Measurements from ENCODE around the gene ZNF785. TPM values are rescaled to one million over a fixed set of nuclear protein-coding genes. Genes with fewer than 3 reads are reported as not detected.

Gene ZNF785
- polyA plus RNA-seq, 1 donor (not counting 4 experiments of a cell fraction or from before 2014, with no cell fraction given): 3.4 TPM

- Histone ChIP-seq H3K4me1 (ENCODE audit: control insufficient read depth, extremely low read depth, insufficient read depth, low read length) (peaks cover 20% of the 10 kb centered on the region), H4K20me1 (ENCODE audit: control insufficient read depth, extremely low read depth, insufficient read depth, low read length) (no peaks in the 10 kb centered on the region), H3K36me3 (ENCODE audit: control insufficient read depth in 2 of 2, extremely low read depth in 1 of 2, insufficient read depth in 2 of 2, low read length in 2 of 2) (no peaks in the 10 kb centered on the region), H3K4me3 (ENCODE audit: control insufficient read depth in 2 of 3, extremely low read depth in 1 of 3, insufficient read depth in 2 of 3, low read depth in 1 of 3, low read length in 3 of 3) (no peak overlapping the region), H2AFZ (ENCODE audit: control insufficient read depth, low read length) (no peak overlapping the region), H3K79me2 (ENCODE audit: control insufficient read depth, insufficient read depth, low read length) (peaks cover 11% of the 10 kb centered on the region), H3K27me3 (ENCODE audit: control insufficient read depth, extremely low read depth, insufficient read depth, low read length) (no peaks in the 10 kb centered on the region), H3K9me3 (ENCODE audit: control insufficient read depth, low read depth, low read length) (no peaks in the 10 kb centered on the region), H3K9me1 (ENCODE audit: control insufficient read depth, extremely low read depth, insufficient read depth, low read length) (no peaks in the 10 kb centered on the region), H3K4me2 (ENCODE audit: control insufficient read depth, extremely low read depth, insufficient read depth, low read depth, low read length) (peak overlapping the region; percentile 97), H3K27ac (ENCODE audit: control insufficient read depth, insufficient read depth, low read length) (no peak overlapping the region), H3K9ac (ENCODE audit: control insufficient read depth, extremely low read depth, insufficient read depth, low read length) (no peak overlapping the region)
- no peak for TF ChIP-seq EZH2 (IDR thresholded peaks at IDR 0.05; ENCODE audit: low read length)
- no peak for TF ChIP-seq CTCF (optimal IDR thresholded peaks at IDR 0.05 in 1 of 3, IDR thresholded peaks at IDR 0.05 in 1 of 3, conservative IDR thresholded peaks at IDR 0.05 in 1 of 3; ENCODE audit: extremely low read depth in 1 of 3, insufficient read depth in 2 of 3, low read length in 3 of 3)
- no peak for DNase-seq (ENCODE audit: low read depth, low spot score)
- FAIRE-seq: no peak
- dilution Hi-C loops (cut with MboI; ENCODE audit: extremely low pct_ligation_motif_present, low sequenced_read_pairs): no loop called here
Observed at GRCh38 chr16:30533146-30533522, 52.4 kb downstream of the ZNF785 start.

- TF ChIP-seq CTCF (optimal IDR thresholded peaks at IDR 0.05 in 1 of 3, IDR thresholded peaks at IDR 0.05 in 1 of 3, conservative IDR thresholded peaks at IDR 0.05 in 1 of 3; ENCODE audit: extremely low read depth in 1 of 3, insufficient read depth in 2 of 3, low read length in 3 of 3) (no peak), EZH2 (IDR thresholded peaks at IDR 0.05; ENCODE audit: low read length) (no peak)
- dilution Hi-C loops (cut with MboI; ENCODE audit: extremely low pct_ligation_motif_present, low sequenced_read_pairs): no loop called here
- H3K79me2 ChIP-seq (ENCODE audit: control insufficient read depth, insufficient read depth, low read length): peaks cover 11% of the 10 kb centered on the region
- DNase-seq (ENCODE audit: low read depth, low spot score) (no peak), FAIRE-seq (no peak)
- no peaks in the 10 kb centered on the region for H3K27me3 ChIP-seq (ENCODE audit: control insufficient read depth, extremely low read depth, insufficient read depth, low read length)
- no peak overlapping the region for H3K4me3 ChIP-seq (ENCODE audit: control insufficient read depth in 2 of 3, extremely low read depth in 1 of 3, insufficient read depth in 2 of 3, low read depth in 1 of 3, low read length in 3 of 3)
- no peak overlapping the region for H2AFZ ChIP-seq (ENCODE audit: control insufficient read depth, low read length)
- no peaks in the 10 kb centered on the region for H3K9me3 ChIP-seq (ENCODE audit: control insufficient read depth, low read depth, low read length)
- peaks cover 26% of the 10 kb centered on the region for H3K4me1 ChIP-seq (ENCODE audit: control insufficient read depth, extremely low read depth, insufficient read depth, low read length)
- H3K9me1 ChIP-seq (ENCODE audit: control insufficient read depth, extremely low read depth, insufficient read depth, low read length): no peaks in the 10 kb centered on the region
- H3K27ac ChIP-seq (ENCODE audit: control insufficient read depth, insufficient read depth, low read length): no peak overlapping the region
- H3K36me3 ChIP-seq (ENCODE audit: control insufficient read depth in 2 of 2, extremely low read depth in 1 of 2, insufficient read depth in 2 of 2, low read length in 2 of 2): no peaks in the 10 kb centered on the region
- no peak overlapping the region for H3K4me2 ChIP-seq (ENCODE audit: control insufficient read depth, extremely low read depth, insufficient read depth, low read depth, low read length)
- H3K9ac ChIP-seq (ENCODE audit: control insufficient read depth, extremely low read depth, insufficient read depth, low read length): no peak overlapping the region
- H4K20me1 ChIP-seq (ENCODE audit: control insufficient read depth, extremely low read depth, insufficient read depth, low read length): no peaks in the 10 kb centered on the region
Observed at GRCh38 chr16:30532285-30533145, 53.0 kb downstream of the ZNF785 start.

Small RNAs within 50 kb of the gene (small RNA-seq; reads per million reads assigned to genes)
- gene AC093249.1 (ENCODE audit: insufficient read length in 3 of 3, low read depth in 3 of 3, low replicate concordance in 1 of 3) (0 reads per million in 3 experiments), gene AC093249.4 (ENCODE audit: insufficient read length in 3 of 3, low read depth in 3 of 3, low replicate concordance in 1 of 3) (0 reads per million in 3 experiments)

Other genes with a start within 250 kb of the ZNF785 start
- 41.2 to 49.5 TPM (median 44.4 TPM) in 3 replicates for gene CD2BP2, start 230.4 kb downstream of the ZNF785 start, polyA plus RNA-seq
- 8.6 to 20.0 TPM (median 8.9 TPM) in 3 replicates for gene TBC1D10B, start 215.2 kb downstream of the ZNF785 start, polyA plus RNA-seq
- gene MYL11, start 210.9 kb downstream of the ZNF785 start, polyA plus RNA-seq: 0.82 TPM in 1 of 3 replicates, not detected in the others
- 0.04 TPM in 1 of 3 replicates, not detected in the others for gene SEPTIN1, start 203.1 kb downstream of the ZNF785 start, polyA plus RNA-seq
- 3.7 to 4.3 TPM (median 3.7 TPM) in 3 replicates for gene ZNF48, start 190.3 kb downstream of the ZNF785 start, polyA plus RNA-seq
- 2.8 to 4.1 TPM (median 4.0 TPM) in 3 replicates for gene ZNF771, start 178.1 kb downstream of the ZNF785 start, polyA plus RNA-seq
- gene DCTPP1, start 155.7 kb downstream of the ZNF785 start, polyA plus RNA-seq: 68.5 to 95.8 TPM (median 88.5 TPM) in 3 replicates
- 33.2 to 38.1 TPM (median 36.5 TPM) in 3 replicates for gene SEPHS2, start 139.8 kb downstream of the ZNF785 start, polyA plus RNA-seq
- gene ITGAL, start 113.0 kb downstream of the ZNF785 start, polyA plus RNA-seq: not detected in 3 replicates
- 10.9 to 16.6 TPM (median 13.7 TPM) in 3 replicates for gene ZNF768, start 59.1 kb downstream of the ZNF785 start, polyA plus RNA-seq
- 2.2 to 4.3 TPM (median 2.7 TPM) in 3 replicates for gene ZNF747, start 50.8 kb downstream of the ZNF785 start, polyA plus RNA-seq
- gene ZNF764, start 27.3 kb downstream of the ZNF785 start, polyA plus RNA-seq: 1.6 to 2.3 TPM (median 1.6 TPM) in 3 replicates
- 3.8 to 4.9 TPM (median 4.3 TPM) in 3 replicates for gene ZNF688, start 14.0 kb downstream of the ZNF785 start, polyA plus RNA-seq
- gene ZNF689, start 24.7 kb upstream of the ZNF785 start, polyA plus RNA-seq: 2.1 to 5.7 TPM (median 3.3 TPM) in 3 replicates
- 4.3 to 7.4 TPM (median 4.8 TPM) in 3 replicates for gene PRR14, start 65.3 kb upstream of the ZNF785 start, polyA plus RNA-seq
- 5.1 to 7.7 TPM (median 7.3 TPM) in 3 replicates for gene FBRS, start 72.7 kb upstream of the ZNF785 start, polyA plus RNA-seq
- 1.0 to 4.6 TPM (median 1.4 TPM) in 3 replicates for gene SRCAP, start 113.5 kb upstream of the ZNF785 start, polyA plus RNA-seq
- gene PHKG2, start 162.7 kb upstream of the ZNF785 start, polyA plus RNA-seq: 28.9 to 40.6 TPM (median 31.8 TPM) in 3 replicates
- gene CFAP119, start 176.4 kb upstream of the ZNF785 start, polyA plus RNA-seq: 2.2 to 3.0 TPM (median 2.3 TPM) in 3 replicates
- 45.2 to 59.6 TPM (median 52.7 TPM) in 3 replicates for gene RNF40, start 176.6 kb upstream of the ZNF785 start, polyA plus RNA-seq
- gene ZNF629, start 201.5 kb upstream of the ZNF785 start, polyA plus RNA-seq: 3.6 to 6.0 TPM (median 4.1 TPM) in 3 replicates